PFSK-1 (cell line): ENCODE data around the gene HIGD1C.

Experiments used
- FOXP2 ChIP-seq: optimal IDR thresholded peaks from 2 replicates; pipeline ENCODE3; 2011; ENCODE audit warnings: borderline replicate concordance, control low read depth, inconsistent platforms; ENCODE audit not compliant: insufficient read depth; ENCODE audit errors: extremely low read length, extremely low read depth
- POLR2AphosphoS5 ChIP-seq: IDR thresholded peaks from 2 replicates; pipeline ENCODE4 v1.6.1; 2012; ENCODE audit warnings: low read depth, mild to moderate bottlenecking, control low read depth, low read length, moderate library complexity
- SIN3A ChIP-seq: IDR thresholded peaks from 2 replicates; pipeline ENCODE4 v1.6.1; 2012; ENCODE audit warnings: mild to moderate bottlenecking, low read length, moderate library complexity, borderline replicate concordance; ENCODE audit not compliant: insufficient read depth
- TAF1 ChIP-seq: IDR thresholded peaks from 2 replicates; pipeline ENCODE4 v1.6.1; 2012; ENCODE audit warnings: low read length, control low read depth, borderline replicate concordance; ENCODE audit not compliant: insufficient read depth
- TF ChIP-seq, protein P1 (sequence below), 2 experiments: IDR thresholded peaks; 2 replicates each; pipeline versions ENCODE4 v1.6.1 to v1.8.0; 2011 to 2012; ENCODE audit warnings: low read depth in 2 of 2, low read length in 2 of 2, control low read depth in 1 of 2, inconsistent platforms in 1 of 2, mild to moderate bottlenecking in 1 of 2, moderate library complexity in 1 of 2; ENCODE audit not compliant: insufficient read depth in 1 of 2

Gene HIGD1C

DNA sequence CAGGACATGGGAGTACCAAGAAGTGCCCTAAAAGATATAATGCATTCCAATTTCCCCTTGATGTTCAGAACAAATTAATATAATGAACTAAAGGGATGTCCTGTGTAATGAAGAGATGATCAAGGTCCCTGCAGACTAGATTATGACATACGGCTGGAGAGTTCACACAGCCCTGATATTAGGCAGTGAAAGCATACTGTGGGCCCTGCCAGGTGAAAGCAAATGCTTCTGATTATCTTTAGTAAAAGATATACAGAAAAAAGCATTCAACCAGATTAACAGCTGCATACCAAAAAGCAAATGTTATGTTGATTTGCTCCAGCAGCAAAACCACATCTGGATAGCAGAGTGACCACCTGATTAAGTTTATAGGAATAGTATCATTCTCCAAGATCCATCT is 12.1 kb downstream of the HIGD1C start:
- TF ChIP-seq, protein P1, sequence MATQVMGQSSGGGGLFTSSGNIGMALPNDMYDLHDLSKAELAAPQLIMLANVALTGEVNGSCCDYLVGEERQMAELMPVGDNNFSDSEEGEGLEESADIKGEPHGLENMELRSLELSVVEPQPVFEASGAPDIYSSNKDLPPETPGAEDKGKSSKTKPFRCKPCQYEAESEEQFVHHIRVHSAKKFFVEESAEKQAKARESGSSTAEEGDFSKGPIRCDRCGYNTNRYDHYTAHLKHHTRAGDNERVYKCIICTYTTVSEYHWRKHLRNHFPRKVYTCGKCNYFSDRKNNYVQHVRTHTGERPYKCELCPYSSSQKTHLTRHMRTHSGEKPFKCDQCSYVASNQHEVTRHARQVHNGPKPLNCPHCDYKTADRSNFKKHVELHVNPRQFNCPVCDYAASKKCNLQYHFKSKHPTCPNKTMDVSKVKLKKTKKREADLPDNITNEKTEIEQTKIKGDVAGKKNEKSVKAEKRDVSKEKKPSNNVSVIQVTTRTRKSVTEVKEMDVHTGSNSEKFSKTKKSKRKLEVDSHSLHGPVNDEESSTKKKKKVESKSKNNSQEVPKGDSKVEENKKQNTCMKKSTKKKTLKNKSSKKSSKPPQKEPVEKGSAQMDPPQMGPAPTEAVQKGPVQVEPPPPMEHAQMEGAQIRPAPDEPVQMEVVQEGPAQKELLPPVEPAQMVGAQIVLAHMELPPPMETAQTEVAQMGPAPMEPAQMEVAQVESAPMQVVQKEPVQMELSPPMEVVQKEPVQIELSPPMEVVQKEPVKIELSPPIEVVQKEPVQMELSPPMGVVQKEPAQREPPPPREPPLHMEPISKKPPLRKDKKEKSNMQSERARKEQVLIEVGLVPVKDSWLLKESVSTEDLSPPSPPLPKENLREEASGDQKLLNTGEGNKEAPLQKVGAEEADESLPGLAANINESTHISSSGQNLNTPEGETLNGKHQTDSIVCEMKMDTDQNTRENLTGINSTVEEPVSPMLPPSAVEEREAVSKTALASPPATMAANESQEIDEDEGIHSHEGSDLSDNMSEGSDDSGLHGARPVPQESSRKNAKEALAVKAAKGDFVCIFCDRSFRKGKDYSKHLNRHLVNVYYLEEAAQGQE (IDR thresholded peaks at IDR 0.05; ENCODE audit: insufficient read depth in 1 of 2, low read depth in 2 of 2, low read length in 2 of 2): no peak
- no peak for TF ChIP-seq FOXP2
- TF ChIP-seq SIN3A: no peak

DNA sequence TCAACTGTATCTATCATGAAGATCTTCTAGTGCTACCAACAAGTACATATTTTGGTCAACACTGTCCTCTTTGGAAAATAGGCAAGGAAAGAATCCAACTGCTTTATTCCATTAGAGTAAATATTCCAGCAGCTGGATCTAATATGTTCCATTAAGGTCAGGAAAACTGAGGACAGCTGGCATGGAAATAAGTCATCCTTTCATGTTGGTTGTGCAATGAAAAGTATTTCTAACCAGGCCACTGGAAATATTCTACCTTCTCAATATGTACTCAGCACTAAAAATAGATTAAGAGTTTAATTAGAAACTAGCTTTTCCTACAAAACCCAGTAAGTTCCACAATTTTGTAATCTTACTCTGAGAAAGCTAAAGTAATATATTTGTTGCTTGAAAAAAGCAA is 19.6 kb downstream of the HIGD1C start:
- TF ChIP-seq FOXP2 (no peak), TAF1 (no peak), POLR2AphosphoS5 (no peak), SIN3A (no peak)
- TF ChIP-seq, protein P1 (IDR thresholded peaks at IDR 0.05; ENCODE audit: insufficient read depth in 1 of 2, low read depth in 2 of 2, low read length in 2 of 2): no peak

DNA sequence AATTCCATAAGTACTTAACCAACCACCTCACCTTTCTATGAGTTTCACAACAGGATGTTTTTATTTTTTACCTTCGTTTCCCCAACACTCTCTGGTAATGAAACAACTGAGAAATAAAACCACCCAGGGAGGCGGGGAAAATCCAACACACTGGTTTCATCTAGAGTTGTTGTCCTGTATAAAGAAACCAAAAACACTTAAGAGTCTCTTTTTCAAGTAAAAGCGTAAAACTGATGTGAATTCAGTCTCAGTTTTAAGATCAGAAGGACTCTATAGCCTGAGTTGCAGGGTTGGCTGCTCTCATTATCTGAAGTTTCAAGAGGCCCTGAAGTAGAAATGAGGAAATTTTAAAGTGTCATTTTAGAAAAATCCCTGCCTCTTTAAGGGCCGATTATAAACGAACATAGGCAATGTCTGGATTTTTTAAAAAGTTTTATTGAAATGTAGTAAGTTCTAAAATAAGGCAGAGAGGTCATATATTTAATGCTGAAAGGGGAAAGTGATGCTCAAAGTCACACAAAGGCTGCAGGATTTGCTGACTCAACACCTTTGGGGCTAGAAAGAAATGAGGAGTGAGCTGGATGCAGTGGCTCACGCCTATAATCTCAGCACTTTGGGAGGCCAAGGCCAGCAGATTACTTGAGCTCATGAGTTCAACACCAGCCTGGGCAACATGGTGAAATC is 27.2 kb downstream of the HIGD1C start:
- TF ChIP-seq, protein P1 (IDR thresholded peaks at IDR 0.05; ENCODE audit: insufficient read depth in 1 of 2, low read depth in 2 of 2, low read length in 2 of 2): no peak
- TF ChIP-seq TAF1: no peak
- no peak for TF ChIP-seq SIN3A
- no peak for TF ChIP-seq POLR2AphosphoS5
- TF ChIP-seq FOXP2: no peak

DNA sequence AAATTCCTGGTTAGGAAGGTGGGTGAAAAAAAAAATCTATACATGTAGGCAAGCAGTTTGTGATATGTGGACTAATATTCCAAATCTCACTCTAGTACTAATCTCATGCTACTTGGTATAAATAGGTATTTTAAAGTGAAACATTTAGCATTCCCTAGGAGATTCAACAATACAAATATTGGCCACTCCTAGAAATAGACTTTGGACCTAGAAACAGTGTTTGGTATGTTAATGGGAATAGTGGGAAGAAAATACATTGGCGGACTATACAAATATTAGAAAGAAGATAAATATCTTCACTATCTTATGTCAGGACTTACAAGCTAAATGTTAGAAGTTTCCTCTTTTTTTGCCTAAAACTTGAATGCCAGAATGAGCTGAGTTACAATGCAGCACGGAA is 28.2 kb downstream of the HIGD1C start:
- TF ChIP-seq, protein P1 (IDR thresholded peaks at IDR 0.05; ENCODE audit: insufficient read depth in 1 of 2, low read depth in 2 of 2, low read length in 2 of 2): no peak
- TF ChIP-seq TAF1 (no peak), SIN3A (no peak), POLR2AphosphoS5 (no peak), FOXP2 (no peak)
